HG03064 (cell line): ENCODE data around the gene CEP170B.
"Not testable (repeated sequence)": the region's sequence is repeated elsewhere in the genome, so short reads cannot be mapped to it uniquely, and the experiment has no call there.

Experiments
- ATAC-seq: cut with Tn5 transposase; IDR thresholded peaks from one replicate; pipeline ENCODE4 v1.9.1; 2021; ENCODE audit warnings: low read depth; ENCODE audit not compliant: unreplicated experiment

The CEP170B gene

DNA sequence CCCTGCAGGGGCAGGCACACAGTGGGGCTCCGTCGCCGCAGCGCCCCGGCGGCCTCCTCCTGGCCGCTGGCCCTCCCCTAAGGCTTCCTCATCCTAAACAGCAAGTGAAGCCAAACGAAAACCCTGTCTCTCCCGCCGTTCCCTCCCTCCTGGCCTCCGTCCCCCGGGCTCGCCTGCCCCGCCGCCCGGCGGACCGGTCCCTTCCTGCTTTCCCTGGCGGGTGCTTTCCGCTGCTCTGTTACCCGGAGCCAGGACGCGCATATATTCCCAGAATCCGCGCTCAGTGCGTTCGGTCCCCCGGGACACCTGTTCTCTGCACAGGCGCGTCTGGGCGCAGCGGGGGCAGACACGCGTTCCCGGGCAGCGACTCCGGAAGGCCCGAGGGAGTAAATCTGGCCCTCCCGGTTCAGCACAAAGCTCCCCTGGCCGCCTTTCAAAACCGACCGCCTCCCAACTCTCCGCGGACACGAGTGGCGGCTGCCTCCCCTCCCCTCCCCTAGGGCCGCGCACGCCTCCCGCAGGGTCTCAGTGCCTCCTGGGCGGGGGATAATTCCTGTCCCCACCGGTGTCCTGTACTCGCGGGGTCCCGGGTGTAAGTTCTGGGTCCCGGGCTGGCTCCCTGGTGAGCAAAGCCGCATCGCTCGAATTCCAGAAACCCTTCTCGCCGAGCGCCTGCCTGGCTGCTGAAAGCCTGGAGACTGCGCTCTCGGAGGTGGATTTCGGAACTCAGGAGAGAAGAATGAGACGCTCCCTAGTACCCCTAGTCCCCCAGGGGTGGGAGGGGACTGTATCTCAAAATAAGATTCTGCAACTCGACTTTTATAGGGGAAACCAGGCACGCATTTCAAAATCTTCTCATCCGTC, 21.4 kb upstream of the CEP170B start:
- ATAC-seq: no peak

DNA sequence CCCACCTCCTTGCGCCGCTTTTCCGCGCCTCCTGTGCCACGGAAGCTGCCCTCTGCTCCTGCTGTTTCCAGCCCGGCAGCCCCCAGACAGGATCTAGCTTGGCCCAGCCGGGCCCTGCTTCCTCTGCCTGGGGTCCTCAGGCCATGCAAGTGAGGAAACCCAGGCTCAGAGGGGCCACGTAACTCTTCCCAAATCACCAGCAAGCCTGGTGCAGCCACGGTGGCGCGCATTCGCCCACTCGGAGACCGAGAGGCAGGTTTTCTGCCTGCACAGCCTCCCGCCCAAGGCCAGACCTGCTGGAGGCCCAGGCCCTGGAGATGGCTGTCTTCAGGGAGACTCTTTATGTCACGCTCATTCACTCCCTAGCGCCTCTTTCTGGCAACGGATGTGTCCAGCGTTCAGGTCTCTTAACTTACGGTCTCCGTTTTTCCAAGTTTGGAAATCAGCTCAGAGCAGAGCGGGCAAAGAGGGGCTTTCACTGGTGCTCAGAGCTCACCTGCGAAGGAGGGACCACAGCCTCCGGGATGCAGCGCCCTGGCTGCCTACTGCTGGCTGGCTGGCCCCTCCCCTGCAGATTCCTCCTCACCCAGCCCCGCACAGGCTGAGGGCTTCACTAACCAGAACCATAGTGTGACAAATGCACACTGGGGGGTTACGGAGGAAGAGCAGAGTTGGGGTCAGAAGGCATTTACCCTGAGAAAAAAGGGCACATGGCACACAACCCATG, 20.6 kb upstream of the CEP170B start:
- no peak for ATAC-seq

DNA sequence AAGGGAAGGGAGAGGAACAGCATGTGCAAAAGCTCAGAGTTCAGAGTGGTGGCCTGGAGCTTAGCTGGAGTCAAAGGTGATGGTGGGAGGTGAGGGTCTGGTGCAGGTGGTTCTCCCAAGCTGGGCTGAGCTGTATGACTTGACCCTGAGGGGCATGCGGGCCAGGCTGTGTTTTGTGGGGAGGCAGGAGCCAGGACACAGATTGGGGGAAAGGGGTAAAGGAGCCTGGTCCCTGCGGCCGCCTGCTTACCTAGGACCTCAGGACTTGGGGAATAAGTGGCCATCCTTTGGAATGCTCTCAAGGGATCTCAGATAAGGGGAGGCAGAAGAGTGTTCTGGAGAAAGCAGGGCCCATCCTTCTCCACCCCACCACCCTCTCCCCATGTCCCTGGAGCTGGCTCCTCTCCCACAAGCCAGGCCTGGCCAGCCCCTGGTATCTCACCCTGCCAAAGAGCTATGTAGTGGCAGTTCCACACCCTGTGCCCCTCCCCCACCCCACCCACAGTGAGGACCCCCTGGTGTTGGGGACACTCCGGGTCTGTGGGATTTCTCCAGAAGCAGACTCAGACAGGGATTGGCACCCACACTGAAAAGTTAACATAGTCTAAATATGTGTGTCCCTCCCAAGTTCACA, 19.9 kb upstream of the CEP170B start:
- ATAC-seq: no peak

DNA sequence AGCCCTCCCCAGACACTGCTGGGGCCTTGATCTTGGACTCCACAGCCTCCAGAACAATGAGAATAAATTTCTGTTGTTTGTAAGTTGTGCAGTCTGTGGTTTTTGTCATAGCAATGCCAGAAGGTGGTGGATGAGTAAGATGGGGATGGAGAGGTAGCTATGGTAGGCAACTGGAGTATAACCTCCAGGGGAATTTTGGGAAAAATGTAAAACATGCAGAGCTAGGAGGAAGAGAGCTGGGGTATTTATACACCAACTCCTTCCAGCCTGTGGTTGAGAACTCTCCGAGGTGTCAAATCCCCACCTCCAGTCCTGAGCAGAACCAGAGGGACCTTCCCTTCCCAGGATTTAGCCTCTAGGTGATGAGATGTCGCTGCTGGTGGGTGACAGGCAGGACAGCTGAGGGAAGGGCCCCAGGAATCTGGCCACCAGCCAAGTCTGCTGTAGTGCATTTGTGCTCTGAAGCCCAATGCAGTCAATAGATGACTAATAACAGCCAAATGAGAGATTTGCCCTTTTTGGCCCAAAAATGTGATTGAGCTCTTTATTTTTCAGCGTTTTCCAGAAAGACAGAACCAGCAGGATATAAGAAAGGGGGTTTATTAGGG, 19.1 kb upstream of the CEP170B start:
- ATAC-seq: no peak

DNA sequence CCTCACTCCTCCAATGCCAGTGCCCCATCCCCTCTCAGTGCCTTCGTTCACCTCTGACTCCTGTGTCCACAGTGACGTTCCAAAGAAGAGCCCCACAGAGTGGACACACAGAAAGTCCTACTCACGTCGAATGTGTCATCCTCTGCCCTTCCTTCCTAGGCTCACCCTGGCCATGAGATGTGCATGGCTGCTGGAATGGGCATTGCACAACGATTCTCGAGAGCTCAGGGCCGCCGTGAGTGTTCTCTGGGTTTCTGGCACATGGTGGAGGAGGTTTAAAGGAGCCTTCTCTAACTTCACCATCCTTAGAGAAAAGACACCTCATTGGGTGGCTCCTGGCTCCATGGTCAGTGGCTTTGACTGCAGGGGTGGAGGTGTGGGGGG, 12.8 kb upstream of the CEP170B start:
- no peak for ATAC-seq

DNA sequence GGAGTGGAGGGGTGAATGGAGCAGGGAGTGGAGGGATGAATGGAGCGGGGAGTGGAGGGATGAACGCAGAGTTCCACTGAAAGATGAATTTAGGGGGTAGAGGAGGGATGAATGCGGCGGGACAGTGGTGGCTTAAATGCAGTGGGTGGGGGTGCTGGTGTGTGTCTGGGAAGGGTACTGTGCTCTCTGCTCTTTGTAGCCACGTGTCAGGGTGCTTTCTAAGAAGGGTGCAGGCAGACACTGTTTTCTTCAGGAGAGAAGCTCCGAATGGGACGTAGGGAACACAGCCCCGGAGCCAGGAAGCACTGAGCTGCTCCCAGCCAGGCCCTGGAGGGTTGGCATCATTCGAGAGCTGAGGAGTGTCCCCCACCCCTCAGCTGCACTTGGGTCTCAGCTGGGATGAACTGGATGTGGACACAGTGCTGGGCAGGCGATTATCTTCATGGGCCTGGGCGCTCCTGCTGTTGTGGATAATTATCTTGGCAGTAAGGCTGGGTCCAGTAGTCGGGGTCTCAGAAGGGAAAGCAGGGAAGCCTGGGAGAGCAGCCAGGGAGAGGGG, 9.5 kb upstream of the CEP170B start:
- ATAC-seq: no peak

DNA sequence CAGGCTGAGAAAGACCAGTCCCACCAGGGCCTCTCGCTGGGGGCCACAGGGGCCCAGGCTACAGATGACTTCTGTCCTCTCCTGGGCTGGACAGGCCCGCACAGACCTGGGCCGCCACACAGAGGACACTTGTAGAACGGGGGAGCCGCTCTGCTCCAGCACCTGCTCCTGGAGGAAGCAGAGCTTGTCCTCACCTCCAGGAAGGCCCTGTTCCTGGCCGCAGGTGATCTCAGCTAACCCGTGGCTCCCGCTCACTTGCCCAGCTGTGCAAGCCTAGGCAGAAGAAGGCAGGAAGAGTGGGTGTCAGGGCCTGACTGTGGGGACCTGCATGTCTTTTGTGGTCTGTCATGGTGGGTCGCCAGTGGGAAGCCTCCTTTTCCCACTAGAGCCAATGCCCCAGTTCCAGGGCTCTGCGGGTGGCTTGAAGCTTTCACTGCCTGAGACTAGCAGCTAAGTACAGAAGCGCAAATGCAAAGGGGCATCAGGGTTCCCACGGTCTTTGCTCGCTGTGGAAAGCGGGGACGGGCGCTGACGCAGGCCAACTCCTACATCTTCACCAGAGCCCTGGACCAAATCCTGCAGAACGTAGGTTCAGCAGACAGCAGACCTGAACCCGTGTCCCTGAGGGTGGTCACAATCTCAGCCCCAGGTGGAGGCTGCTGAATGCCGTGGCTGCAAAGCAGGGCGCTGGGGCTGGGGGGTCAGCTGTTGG, 8.8 kb upstream of the CEP170B start:
- no peak for ATAC-seq

DNA sequence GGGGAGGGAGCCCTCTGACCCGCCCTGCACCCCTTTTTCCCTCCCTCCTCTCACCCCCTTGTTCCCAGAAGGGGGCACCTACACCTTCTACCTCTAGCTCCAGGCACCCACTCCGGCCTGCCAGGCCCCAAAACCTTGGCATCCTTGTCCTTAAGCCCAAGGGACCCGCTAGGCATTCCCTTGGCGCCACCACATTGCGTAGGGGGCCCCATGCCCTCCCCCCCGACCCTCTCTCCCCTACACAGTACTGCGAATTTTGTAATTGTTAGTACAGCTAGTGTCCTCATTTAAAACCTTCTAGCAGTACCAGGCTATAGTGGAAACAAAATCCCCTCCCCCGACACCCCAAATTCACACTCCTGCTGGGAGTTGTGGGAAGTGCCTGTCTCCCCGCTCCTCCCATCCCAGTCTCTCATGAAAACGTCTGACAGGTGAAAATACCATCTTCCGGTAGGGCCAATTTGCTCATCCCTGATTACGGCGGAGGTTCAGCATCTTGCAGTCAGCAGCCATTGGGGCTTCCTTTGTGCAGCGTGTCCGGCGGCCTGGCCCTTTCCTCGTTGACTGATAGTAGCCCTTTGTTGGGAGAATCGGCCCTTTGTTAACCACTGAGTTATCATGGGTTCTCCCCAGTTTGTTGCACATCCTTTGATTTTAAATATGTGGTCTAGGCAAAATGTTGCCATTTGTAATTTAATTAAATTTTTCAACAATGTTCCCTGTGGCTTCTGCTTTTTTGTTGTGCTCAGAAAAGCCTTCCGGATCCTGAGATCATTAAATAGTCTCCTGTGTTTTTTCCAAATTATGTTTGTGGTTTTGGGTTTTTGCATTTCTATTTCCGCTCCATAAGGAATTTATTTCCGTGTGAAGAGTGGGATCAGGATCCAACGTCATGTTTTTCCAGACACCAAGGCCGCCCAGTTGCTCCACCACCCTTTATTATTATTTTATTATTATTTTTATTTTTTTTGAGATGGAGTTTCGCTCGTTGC, 7.9 kb upstream of the CEP170B start:
- ATAC-seq: no peak

DNA sequence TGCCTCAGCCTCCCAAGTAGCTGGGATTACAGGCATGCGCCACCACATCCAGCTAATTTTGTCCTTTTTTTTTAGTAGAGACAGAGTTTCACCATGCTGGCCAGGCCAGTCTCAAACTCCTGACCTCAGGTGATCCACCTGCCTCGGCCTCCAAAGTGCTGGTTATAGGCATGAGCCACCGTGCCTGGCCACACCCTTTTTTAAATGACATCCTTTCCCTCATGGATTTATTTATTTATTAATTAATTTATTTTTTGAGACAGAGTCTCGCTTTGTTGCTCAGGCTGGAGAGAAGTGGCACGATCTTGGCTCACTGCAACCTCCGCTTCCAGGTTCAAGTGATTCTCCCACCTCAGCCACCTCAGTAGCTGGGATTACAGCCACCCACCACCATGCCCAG, 7.1 kb upstream of the CEP170B start:
- not testable (repeated sequence) for ATAC-seq

DNA sequence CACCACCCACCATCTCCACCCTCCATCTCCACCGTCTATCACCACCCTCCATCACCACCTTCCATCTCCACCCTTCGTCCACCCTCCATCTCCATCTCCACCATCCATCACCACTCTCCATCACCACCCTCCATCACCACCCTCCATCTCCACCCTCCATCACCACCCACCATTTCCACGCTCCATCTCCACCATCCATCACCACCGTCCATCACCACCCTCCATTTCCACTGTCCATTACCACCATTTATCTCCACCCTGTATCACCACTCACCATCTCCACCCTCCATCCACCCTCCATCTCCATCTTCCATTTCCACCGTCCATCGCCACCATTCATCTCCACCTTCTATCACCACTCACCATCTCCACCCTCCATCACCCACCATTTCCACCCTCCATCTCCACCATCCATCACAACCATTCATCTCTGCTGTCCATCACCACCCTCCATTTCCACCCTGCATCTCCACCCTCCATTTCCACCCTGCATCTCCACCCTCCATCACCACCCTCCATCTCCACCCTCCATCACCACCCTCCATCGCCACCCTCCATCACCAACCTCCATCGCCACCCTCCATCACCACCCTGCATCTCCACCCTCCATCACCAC, 6.1 kb upstream of the CEP170B start:
- ATAC-seq: no peak

DNA sequence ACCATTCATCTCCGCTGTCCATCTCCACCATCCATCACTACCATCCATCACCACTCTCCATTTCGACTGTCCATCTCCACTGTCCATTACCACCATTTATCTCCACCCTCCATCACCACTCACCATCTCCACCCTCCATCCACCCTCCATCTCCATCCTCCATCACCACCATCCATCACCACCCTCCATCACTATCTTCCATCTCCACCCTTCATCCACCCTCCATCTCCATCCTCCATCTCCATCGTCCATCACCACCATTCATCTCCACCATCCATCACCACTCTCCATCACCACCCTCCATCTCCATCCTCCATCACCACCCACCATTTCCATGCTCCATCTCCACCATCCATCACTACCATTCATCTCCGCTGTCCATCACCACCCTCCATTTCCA, 5.2 kb upstream of the CEP170B start:
- no peak for ATAC-seq

DNA sequence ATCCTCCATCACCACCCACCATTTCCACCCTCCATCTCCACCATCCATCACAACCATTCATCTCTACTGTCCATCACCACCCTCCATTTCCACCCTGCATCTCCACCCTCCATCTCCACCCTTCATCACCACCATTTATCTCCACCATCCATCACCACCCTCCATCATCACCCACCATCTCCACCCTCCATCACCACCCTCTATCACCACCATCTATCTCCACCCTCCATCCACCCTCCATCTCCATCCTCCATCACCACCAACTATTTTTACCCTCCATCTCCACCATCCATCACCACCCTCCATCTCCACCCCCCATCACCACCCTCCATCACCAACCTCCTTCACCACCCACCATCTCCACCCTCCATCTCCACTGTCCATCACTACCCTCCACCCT, 4.7 kb upstream of the CEP170B start:
- ATAC-seq: no peak

DNA sequence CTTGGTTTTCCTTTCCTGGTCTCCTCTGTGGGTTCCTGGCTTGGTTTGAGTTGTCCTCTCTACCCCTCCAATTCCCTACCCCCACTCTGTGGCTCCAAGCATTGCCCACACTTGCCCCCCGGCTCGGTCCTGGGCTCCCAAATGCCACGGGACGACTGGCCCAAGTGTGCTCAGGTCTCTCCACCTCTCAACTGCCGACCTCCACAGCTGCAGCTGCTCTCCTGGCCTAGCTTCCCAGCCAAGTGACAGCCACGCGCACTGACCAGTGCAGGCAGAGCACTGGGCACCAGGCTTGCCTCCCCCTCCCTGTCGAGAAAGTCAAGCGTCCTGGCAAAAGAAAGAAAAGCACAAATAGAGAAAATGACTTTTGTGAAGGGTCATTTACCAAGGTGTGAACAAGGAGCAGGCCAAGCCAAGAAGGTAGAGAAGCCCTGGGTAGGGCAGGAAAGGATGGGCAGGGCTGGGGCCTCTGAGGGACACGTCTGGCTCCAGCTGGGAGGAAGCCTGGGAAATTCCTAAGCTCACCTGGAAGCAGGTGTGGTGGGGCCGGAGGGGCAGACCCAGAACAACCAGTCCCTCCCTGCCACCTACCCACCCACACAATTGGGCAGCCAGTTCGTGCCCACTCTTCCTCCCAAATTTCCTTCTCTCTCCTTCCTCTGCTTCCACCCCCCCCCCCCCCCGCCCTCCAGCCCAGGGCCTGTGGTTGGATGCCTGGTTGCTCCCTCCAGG, 1.8 kb upstream of the CEP170B start:
- ATAC-seq: no peak

DNA sequence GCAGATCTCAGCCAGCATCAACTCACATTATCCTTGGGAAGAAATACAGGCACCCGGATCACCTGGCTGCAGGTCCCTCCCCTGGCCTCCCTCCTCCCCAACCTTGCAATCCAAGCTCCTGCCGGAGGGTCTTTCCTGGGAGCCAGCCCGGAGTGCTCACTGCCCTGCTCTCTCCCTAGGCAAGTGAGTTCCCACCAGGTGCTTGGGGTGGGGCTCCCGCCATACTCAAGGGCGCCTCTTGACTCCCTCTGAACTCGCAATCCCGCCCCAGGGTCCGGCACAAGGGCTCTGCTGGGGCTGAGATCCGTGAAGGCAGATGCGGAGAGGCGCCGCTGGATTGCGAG, 1.2 kb upstream of the CEP170B start:
- ATAC-seq: no peak

DNA sequence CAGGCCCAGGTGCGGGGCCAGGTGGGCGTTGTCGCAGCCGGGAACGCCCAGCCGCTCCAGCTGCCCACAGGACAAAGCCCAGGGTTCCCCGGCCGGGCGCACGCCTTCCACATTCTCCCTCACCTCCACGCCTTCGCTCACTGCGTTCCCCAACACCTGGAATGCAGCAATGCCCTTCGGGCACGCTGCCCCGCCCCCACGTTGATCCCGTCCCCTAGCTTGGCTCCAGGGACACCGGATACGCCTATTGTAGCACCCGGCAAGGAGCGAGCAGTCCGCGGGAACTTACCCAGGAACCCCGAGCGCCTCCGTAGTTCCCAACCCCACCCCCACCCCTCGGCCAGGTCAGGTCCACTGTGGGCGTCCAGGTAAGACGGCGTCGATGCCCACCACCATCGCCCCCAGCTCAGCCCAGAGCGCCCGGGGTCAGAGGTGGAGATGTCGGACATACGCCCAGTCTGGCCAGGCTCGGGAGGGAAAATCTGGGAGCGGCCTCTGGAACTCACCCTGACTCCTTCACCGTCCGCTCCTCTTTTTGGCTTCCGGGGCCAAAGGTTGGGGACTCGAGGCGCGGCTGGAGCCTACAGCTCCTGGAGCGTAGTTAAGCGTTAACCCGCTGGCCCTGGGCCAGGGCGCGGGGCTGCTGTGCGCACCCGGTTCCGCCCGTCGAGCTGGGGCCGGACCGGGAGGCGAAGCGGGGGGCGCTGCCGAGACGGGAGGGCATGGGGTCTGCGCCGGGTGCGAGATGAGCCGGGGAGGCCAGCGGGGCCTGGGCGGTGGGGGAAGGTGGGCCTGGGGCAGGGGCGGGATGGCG, 594 bp upstream of the CEP170B start:
- no peak for ATAC-seq

DNA sequence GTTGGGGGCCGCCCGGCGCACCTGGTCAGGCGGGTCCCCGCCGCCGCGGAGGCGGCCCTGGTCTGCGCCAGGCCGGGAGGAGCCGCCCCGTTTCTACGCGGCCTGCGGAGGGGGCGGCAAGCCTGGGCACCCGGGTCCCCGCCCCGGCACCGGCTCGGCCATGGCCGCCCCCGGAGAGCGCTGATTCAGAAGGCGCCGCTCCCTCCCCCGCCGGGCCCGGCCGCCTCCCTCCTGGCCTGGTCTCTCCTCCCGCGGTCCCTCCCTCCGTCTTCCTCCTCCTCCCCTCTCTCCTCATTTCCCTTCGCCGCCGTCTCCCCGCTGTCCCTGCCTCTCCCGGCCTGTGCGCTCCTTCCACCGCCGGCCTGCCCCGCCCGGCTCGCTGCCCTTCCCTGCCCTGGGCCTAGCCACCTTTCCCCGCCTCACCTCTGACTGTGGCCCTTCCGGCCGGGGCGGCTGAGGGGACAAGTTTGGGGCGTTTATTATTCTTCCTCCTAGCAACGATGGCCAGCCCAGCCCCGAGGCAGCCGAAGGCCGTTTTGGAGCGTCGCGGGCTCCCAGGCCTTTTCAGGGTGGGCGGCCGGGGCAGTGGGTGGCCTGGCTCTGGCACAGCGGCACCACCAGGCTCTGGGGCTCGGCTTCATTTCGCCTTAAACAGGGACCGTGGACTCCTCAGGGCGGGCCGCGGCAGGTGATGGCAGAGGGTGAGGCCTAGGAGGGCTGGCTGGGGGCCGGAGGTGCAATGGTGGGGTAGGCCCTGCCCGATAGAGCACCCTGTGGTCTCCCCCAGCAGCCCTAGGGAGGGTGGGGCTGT, 768 bp downstream of the CEP170B start:
- ATAC-seq: no peak
